B cell (primary cell): ENCODE measurements around the gene CYP2W1.

Experiments
- EZH2 ChIP-seq: IDR thresholded peaks from 2 replicates; pipeline ENCODE4 v1.6.1; 2012; ENCODE audit warnings: borderline replicate concordance, low read depth, mild to moderate bottlenecking, moderate library complexity, low read length; ENCODE audit not compliant: insufficient read depth, poor library complexity, severe bottlenecking
- TF ChIP-seq, protein P1 (sequence below): fragments of 200-600 bp; IDR thresholded peaks from one replicate; pipeline ENCODE4 v1.8.0; 2022; ENCODE audit warnings: antibody characterized with exemption, mild to moderate bottlenecking

DNA sequence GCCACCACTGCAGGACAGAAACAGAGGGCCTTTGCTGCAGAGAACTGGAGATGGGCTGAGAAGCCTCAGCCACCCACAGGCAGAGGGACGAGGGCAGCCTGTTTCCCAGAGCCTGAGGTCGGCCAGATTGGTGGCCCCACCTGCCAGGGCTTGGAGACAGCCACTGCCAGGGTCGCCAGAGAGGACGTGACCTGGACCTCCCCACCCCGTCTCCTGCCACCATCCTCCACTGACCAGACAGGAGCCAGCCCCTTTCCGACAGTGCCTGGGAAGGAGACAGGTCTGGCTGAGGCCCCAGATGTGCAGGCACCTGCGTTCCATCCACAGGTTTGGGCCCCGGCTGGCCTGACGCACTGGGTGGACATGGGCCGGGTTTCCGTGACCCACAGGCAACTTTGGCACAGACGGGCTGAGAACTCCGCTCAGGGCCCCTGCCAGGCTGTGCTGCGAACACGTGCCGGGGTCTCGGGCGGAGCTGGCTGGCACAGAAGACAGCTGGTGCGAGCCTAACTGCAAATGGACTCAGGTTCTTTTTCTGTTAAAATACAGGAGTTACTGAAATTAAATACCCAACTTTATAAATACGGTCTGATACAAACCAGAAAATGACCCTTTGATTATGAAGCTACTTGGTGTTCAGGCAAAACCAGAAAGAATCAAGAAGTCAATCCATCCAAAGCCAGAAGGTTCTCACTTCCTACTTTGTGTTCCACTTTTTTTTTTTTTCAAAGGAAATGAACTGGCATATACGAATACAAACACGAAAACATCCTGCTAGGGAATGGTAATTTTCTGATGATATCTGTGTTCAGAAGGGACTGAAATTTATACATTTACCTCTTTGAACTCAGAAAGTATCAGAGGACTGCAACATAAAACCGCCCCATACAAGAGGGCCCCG is 14.5 kb upstream of the CYP2W1 start:
- TF ChIP-seq, protein P1, sequence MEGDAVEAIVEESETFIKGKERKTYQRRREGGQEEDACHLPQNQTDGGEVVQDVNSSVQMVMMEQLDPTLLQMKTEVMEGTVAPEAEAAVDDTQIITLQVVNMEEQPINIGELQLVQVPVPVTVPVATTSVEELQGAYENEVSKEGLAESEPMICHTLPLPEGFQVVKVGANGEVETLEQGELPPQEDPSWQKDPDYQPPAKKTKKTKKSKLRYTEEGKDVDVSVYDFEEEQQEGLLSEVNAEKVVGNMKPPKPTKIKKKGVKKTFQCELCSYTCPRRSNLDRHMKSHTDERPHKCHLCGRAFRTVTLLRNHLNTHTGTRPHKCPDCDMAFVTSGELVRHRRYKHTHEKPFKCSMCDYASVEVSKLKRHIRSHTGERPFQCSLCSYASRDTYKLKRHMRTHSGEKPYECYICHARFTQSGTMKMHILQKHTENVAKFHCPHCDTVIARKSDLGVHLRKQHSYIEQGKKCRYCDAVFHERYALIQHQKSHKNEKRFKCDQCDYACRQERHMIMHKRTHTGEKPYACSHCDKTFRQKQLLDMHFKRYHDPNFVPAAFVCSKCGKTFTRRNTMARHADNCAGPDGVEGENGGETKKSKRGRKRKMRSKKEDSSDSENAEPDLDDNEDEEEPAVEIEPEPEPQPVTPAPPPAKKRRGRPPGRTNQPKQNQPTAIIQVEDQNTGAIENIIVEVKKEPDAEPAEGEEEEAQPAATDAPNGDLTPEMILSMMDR: no peak
- TF ChIP-seq EZH2: no peak
